ENCODE data around the gene PIP4P1. TPM values are rescaled to one million over a fixed set of nuclear protein-coding genes. Genes with fewer than 3 reads are reported as not detected.
"Not testable (repeated sequence)": the region's sequence is repeated elsewhere in the genome, so short reads cannot be mapped to it uniquely, and the experiment has no call there.

Gene PIP4P1
- total RNA-seq, 2 donors from 2014 or later: 38.2 to 45.8 TPM

DNA sequence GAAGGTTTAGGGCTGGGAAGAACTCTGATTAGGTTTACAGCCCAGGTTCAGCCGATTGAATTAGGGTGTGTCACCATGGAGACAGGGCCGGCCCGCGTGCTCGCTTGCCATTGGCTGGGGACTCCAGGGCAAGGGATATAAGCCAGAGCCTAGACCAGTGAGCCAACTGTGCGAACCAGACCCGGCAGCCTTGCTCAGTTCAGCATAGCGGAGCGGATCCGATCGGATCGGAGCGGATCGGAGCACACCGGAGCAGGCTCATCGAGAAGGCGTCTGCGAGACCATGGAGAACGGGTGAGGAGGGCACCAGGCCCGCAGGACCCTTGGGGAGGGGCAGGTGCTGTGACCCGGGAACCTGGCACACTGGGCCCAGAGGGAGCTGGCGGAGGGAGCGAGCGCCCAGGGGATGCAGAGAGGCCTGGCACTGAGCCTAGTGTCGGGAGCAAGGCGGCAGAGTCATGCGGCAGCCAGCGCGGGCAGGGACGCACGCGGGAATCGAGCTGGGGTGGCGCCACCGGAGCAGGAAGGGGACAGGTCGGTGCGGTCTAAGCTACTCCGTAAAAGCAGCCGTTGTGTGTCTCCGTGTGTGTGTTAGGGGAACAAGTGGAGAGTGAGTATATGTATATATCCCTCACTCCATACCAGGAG, 8.1 kb upstream of the PIP4P1 start, which contains the start of gene PNP:
PNP (plus strand) TSS at position 165 of the 648 bp plus-strand sequence; CDS start at position 284, 119 bp downstream.
- ATAC-seq (replicated peaks in 1 of 2) (peak; percentile 89 to 90), DNase-seq (peak; percentile 87 to 90)
- peak within 1 kb of the TSS; percentile 94 to 100 for H3K4me3 Mint-ChIP-seq
- H3K4me1 Mint-ChIP-seq (ENCODE audit: low read depth): peaks cover 41% of the 10 kb centered on the region
- H3K9me3 Mint-ChIP-seq: no peaks in the 10 kb centered on the region
- H3K27me3 Mint-ChIP-seq (ENCODE audit: low read depth): no peaks in the 10 kb centered on the region
- H3K36me3 Mint-ChIP-seq (ENCODE audit: insufficient read depth in 2 of 2): peaks cover 23 to 25% of the 10 kb centered on the region in 2 donors
- H3K27ac Mint-ChIP-seq: peak within 1 kb of the TSS; percentile 99

DNA sequence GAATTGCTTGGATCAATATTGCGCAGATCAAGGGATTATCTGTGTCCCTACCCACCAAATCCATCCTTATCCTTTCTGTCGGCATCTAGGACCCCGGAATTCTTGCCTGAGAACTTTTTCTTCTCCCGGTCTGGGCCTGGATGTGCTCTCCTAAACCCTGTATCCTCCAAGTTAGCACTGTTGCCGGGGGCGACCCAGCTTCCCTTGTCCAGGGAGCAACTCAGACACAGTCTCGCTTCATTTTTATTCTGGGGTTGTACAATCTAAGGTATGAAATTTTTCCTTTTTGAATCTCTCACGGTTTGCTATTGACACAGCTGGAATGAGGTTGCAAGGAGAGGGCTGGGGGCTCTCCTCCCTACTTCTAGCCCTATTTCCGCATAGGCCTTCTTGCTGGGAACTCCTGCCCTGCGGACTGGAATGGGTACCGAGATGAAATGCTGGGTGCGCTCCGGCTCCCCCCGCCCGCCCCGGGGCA, 7.6 kb upstream of the PIP4P1 start:
- Mint-ChIP-seq H3K9me3 (no peaks in the 10 kb centered on the region), H3K27ac (peak overlapping the region; percentile 99), H3K27me3 (ENCODE audit: low read depth) (no peaks in the 10 kb centered on the region), H3K36me3 (ENCODE audit: insufficient read depth in 2 of 2) (peaks cover 20 to 21% of the 10 kb centered on the region in 2 donors), H3K4me1 (ENCODE audit: low read depth) (peaks cover 35% of the 10 kb centered on the region), H3K4me3 (peak overlapping the region; percentile 94 to 100)
- no peak for ATAC-seq (replicated peaks in 1 of 2)
- no peak for DNase-seq

GRCh38 chr14:20460458-20461224, 593 bp downstream of the PIP4P1 start:
- peaks cover 23% of the 10 kb centered on the region for H3K4me1 Mint-ChIP-seq (ENCODE audit: low read depth)
- ATAC-seq (replicated peaks in 1 of 2) (peak; percentile 6 to 9), DNase-seq (peak; percentile 45 to 58)
- H3K4me3 Mint-ChIP-seq: peak overlapping the region; percentile 91 to 93
- peaks cover 0 to 16% of the 10 kb centered on the region in 2 donors for H3K36me3 Mint-ChIP-seq (ENCODE audit: insufficient read depth in 2 of 2)
- peak overlapping the region; percentile 95 for H3K27ac Mint-ChIP-seq
- no peaks in the 10 kb centered on the region for H3K27me3 Mint-ChIP-seq (ENCODE audit: low read depth)
- H3K9me3 Mint-ChIP-seq: no peaks in the 10 kb centered on the region

DNA sequence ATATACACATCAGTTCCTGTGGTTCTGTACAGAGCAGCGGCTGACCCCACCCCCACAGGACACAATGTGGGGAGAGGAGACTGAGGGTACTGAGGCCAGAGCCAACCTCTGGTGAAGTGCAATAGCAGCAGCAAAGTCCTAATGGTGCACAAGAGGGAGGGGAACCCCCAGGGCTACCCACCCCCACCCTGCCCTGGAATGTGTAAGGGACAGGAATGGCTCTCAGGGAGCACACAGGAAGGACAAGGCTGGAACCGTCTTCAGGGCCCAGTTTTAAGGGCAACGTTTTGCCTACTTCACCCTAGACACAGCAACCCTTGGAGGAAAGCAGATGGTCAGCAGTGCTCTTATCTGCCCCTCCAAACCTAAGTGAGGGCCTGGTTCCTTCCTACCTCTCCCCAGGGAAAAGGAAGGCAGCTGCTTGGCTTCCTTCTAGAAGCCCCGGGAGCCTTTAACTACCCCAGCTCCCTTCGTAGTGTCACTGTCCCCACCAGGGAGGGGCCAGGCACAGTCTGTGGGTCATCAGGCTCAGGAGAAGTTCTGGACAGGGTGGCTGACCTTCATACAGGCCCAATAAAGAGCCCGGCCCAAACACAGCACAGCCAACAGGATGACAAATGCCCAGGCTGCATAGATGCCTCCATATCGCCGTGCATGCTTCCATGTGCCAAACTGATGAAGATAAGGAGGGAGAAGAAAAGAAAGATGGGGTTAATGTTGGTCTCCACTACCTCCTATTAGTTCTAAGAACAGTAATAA, 3.0 kb downstream of the PIP4P1 start:
- Mint-ChIP-seq H3K4me1 (ENCODE audit: low read depth) (peaks cover 23% of the 10 kb centered on the region), H3K27me3 (ENCODE audit: low read depth) (no peaks in the 10 kb centered on the region), H3K27ac (peak overlapping the region; percentile 58), H3K36me3 (ENCODE audit: insufficient read depth in 2 of 2) (peaks cover 0 to 16% of the 10 kb centered on the region in 2 donors), H3K9me3 (no peaks in the 10 kb centered on the region), H3K4me3 (no peak overlapping the region)
- ATAC-seq (replicated peaks in 1 of 2): no peak
- DNase-seq: no peak

GRCh38 chr14:20456971-20457370, 4.3 kb downstream of the PIP4P1 start:
- peaks cover 29% of the 10 kb centered on the region for H3K4me1 Mint-ChIP-seq (ENCODE audit: low read depth)
- peak overlapping the region in 1 of 2 donors; percentile 5 for H3K4me3 Mint-ChIP-seq
- H3K27me3 Mint-ChIP-seq (ENCODE audit: low read depth): no peaks in the 10 kb centered on the region
- no peaks in the 10 kb centered on the region for H3K9me3 Mint-ChIP-seq
- no peak for ATAC-seq (replicated peaks in 1 of 2)
- peaks cover 0 to 16% of the 10 kb centered on the region in 2 donors for H3K36me3 Mint-ChIP-seq (ENCODE audit: insufficient read depth in 2 of 2)
- no peak for DNase-seq
- H3K27ac Mint-ChIP-seq: no peak overlapping the region

- ATAC-seq (replicated peaks in 1 of 2): peak; percentile 73 to 75
- H3K4me1 Mint-ChIP-seq (ENCODE audit: low read depth): peaks cover 28% of the 10 kb centered on the region
- no peak overlapping the region for H3K27ac Mint-ChIP-seq
- peaks cover 0 to 22% of the 10 kb centered on the region in 2 donors for H3K36me3 Mint-ChIP-seq (ENCODE audit: insufficient read depth in 2 of 2)
- no peak overlapping the region for H3K4me3 Mint-ChIP-seq
- no peaks in the 10 kb centered on the region for H3K9me3 Mint-ChIP-seq
- DNase-seq: peak; percentile 51 to 83
- no peaks in the 10 kb centered on the region for H3K27me3 Mint-ChIP-seq (ENCODE audit: low read depth)
These were observed 5.6 kb downstream of the PIP4P1 start for GRCh38 chr14:20455355-20456300.

DNA sequence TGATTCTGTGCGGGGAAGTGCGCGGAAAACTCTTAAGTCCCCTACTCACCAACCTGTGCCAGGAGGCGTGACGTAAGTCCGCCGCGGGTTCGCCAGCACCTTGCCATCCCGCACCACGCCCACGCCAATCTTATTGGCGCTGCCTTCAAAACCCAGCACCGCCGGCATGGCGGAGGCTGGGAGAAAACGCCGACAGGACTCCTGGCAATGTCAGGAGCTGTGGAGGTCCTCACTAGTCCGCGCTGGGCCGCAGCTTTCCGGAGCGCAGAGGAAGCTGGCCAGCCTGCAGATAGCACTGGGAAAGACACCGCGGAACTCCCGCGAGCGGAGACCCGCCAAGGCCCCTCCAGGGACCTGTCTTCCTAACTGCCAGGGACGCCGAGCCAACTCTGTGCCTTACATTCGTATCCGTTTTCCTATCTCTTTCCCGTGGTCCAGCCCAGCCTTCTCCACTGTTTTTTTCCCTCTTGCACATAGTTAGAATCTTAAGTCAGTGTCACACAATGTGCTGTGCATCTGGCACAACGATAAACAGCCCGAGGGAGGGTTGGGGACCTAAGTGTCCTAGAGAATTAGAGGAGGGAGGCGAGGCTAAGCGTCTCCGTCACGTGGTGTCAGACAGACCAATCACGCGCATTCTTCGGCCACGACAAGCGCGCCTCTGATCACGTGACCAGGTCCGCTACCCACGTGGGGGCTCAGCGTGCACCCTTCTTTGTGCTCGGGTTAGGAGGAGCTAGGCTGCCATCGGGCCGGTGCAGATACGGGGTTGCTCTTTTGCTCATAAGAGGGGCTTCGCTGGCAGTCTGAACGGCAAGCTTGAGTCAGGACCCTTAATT, 6.5 kb downstream of the PIP4P1 start, which contains the start of the genes APEX1 and OSGEP:
APEX1 (plus strand) TSS at position 711 of the 839 bp plus-strand sequence. CDS start 420 bp downstream, outside the sequence.
OSGEP (minus strand) TSS at position 297 of the 839 bp plus-strand sequence; CDS start at position 168, 129 bp downstream.
- peaks cover 19% of the 10 kb centered on the region for H3K4me1 Mint-ChIP-seq (ENCODE audit: low read depth)
- peak within 1 kb of the TSS in 1 of 2 donors; percentile 46 for H3K4me3 Mint-ChIP-seq
- no peaks in the 10 kb centered on the region for H3K27me3 Mint-ChIP-seq (ENCODE audit: low read depth)
- ATAC-seq (replicated peaks in 1 of 2) (peak; percentile 86 to 88), DNase-seq (peak; percentile 96 to 99)
- peaks cover 4 to 21% of the 10 kb centered on the region in 2 donors for H3K36me3 Mint-ChIP-seq (ENCODE audit: insufficient read depth in 2 of 2)
- no peaks in the 10 kb centered on the region for H3K9me3 Mint-ChIP-seq
- H3K27ac Mint-ChIP-seq: peak within 1 kb of the TSS; percentile 67

DNA sequence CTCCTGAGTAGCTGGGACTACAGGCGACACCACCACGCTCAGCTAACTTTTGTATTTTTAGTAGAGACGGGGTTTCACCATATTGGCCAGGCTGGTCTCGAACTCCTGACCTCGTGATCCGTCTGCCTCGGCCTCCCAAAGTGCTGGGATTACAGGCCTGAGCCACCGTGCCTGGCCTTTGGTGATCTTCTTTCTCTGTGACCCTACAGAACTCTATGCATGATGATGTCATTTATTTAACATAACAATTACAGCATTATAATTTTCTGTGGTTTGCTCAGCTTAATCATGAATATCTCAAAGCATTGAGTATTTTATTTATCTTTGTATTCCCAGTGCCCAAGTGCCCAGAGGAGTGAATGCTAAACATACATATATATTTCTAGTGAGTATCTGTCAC, 8.4 kb downstream of the PIP4P1 start:
- ATAC-seq (replicated peaks in 1 of 2); H3K9me3 Mint-ChIP-seq; H3K27me3 Mint-ChIP-seq (ENCODE audit: low read depth); DNase-seq: not testable (repeated sequence)
- peak overlapping the region; percentile 21 to 26 for H3K4me3 Mint-ChIP-seq
- H3K36me3 Mint-ChIP-seq (ENCODE audit: insufficient read depth in 2 of 2): peaks cover 6 to 28% of the 10 kb centered on the region in 2 donors
- peak overlapping the region; percentile 60 for H3K27ac Mint-ChIP-seq
- peaks cover 15% of the 10 kb centered on the region for H3K4me1 Mint-ChIP-seq (ENCODE audit: low read depth)

DNA sequence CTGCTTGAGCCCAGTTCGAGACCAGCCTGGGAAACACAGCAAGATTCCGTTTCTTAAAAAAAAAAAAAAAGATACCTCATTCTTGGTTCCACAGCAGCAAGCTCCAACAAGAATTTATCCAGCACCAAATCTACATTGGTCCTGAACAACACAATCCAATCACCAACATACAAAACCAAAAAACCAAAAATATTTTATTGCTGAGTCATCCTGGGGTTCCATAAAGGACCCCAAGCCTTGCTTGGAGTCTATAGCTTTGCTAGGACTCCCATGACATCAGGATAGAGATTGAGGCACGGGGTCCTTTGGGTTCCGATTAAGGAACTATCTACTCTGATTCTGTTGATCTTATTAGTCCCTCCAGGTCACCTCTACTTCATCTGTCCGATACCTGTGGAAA, 14.3 kb downstream of the PIP4P1 start:
- Mint-ChIP-seq H3K4me1 (ENCODE audit: low read depth) (peaks cover 8% of the 10 kb centered on the region), H3K9me3 (no peaks in the 10 kb centered on the region), H3K27me3 (ENCODE audit: low read depth) (no peaks in the 10 kb centered on the region), H3K27ac (peak overlapping the region; percentile 7), H3K36me3 (ENCODE audit: insufficient read depth in 2 of 2) (peaks cover 10 to 24% of the 10 kb centered on the region in 2 donors), H3K4me3 (no peak overlapping the region)
- DNase-seq (no peak), ATAC-seq (replicated peaks in 1 of 2) (no peak)

GRCh38 chr14:20443650-20444049, 17.6 kb downstream of the PIP4P1 start:
- not testable (repeated sequence) for H3K9me3 Mint-ChIP-seq; DNase-seq; H3K27ac Mint-ChIP-seq; H3K27me3 Mint-ChIP-seq (ENCODE audit: low read depth); H3K4me3 Mint-ChIP-seq; ATAC-seq (replicated peaks in 1 of 2)
- Mint-ChIP-seq H3K4me1 (ENCODE audit: low read depth) (peaks cover 24% of the 10 kb centered on the region), H3K36me3 (ENCODE audit: insufficient read depth in 2 of 2) (peaks cover 6 to 13% of the 10 kb centered on the region in 2 donors)

DNA sequence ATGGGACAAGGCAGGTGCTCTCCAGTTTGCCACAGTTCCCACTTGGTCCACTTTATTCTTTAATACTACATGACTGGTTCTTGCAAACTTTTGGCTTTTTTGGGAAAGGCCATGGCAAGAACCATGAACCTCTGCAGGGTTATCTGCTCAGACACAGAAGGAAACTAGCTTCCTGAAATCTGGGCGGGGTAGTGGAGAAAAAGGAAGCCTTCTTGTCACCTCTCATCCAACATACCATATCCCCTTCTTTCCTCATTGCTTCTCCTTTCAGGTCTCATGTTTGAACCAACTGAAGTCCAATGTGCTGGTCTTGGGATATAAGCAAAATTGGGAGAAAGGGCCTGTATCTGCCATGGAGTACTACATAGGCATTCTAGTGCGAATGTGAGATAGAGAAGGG, 19.8 kb downstream of the PIP4P1 start:
- DNase-seq: no peak
- Mint-ChIP-seq H3K9me3 (no peaks in the 10 kb centered on the region), H3K36me3 (ENCODE audit: insufficient read depth in 2 of 2) (no peaks in the 10 kb centered on the region), H3K27me3 (ENCODE audit: low read depth) (peaks cover 4% of the 10 kb centered on the region), H3K4me3 (peak overlapping the region in 1 of 2 donors; percentile 70), H3K27ac (no peak overlapping the region), H3K4me1 (ENCODE audit: low read depth) (peaks cover 24% of the 10 kb centered on the region)
- ATAC-seq (replicated peaks in 1 of 2): no peak

Measured in activated T-cell treated with anti-CD3 and anti-CD28 coated beads, Interleukin-2, amount 50 U/mL, for 72 hours (primary cell).